ENCODE measurements around the gene TSHR.
"Not testable (repeated sequence)": the region's sequence is repeated elsewhere in the genome, so short reads cannot be mapped to it uniquely, and the experiment has no call there.

Gene TSHR

GRCh38 chr14:81068176-81068782, 112.9 kb downstream of the TSHR start:
- DNase-seq (ENCODE audit: low spot score): no peak

GRCh38 chr14:81070511-81070910, 115.1 kb downstream of the TSHR start:
- no peak for DNase-seq (ENCODE audit: low spot score)

DNA sequence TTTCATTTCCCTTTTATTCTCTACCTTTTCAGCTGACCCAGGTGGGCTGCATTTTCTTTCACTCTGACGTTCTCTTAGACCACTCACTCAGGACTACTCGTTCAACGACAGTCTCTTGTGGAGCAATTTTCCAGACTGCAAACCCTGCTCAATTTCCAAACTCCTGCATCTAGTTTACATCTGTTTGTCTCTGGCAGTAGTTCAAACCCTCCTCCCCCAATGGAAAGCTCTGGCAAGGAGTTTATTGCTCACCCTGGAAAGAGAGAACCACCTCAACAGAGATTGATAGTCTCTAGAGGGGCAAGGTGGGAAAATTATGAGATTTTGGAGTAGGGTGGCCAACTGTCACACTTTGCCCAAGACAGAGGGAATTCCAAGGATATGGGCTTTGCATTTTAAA, 130.2 kb downstream of the TSHR start:
- no peak for DNase-seq (ENCODE audit: low spot score)

DNA sequence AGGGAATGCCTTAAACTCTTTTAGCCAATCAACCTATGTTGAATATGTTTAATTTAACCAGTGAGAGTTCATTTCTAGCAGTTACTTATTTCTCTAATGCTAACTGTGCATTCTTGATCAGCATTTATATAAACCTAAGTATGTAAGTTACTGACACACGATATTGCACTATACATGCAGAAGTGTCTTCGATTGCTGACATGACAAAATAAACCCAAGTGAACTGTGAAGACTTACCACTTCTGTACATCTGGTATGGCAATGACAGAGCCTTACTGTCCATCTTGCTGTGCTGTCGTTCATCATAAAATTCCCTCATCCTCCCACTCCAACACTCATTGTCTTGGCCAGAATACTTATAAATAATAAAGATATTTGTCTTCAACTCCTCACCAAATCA, 131.8 kb downstream of the TSHR start:
- no peak for DNase-seq (ENCODE audit: low spot score)

- no peak for DNase-seq (ENCODE audit: low spot score)
These were observed 135.7 kb downstream of the TSHR start for GRCh38 chr14:81091139-81091538.

GRCh38 chr14:81091660-81092059, 136.2 kb downstream of the TSHR start:
- no peak for DNase-seq (ENCODE audit: low spot score)

DNA sequence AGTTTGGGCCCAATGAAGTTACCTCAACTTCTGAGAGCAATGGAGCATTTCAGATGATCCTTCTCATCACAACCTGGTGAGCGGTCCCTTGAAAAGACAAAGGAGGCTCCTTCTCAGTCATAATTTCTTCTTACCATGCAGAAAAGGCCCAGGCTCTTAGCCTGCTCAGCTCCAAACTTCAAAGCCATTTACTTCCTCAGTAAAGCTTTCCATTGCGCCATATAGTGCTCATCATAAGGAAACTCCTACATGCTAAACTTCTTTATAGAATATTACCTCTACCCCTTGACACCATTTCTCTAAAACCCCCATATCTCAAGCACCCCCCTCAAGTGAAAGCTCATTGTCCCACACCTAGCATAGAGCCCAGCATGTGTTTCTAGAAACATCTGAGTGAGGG, 138.2 kb downstream of the TSHR start:
- no peak for DNase-seq (ENCODE audit: low spot score)

DNA sequence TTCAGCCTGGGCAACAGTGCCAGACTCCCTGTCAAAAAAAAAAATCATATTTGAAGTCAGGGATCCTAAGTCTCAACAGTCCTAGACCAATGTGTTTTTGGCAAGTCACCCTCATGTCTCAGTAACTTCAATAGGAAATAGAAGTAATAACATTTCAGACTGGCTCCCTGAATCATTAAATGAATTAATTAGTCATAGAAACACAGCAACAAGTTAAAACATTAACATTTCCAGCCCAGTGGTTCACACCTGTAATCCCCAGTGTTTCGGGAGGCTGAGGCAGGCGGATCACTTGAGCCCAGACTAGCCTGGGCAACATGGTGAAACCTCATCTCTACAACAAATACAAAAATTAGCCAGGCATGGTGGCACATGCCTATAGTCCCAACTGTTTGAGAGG, 140.1 kb downstream of the TSHR start:
- no peak for DNase-seq (ENCODE audit: low spot score)

DNA sequence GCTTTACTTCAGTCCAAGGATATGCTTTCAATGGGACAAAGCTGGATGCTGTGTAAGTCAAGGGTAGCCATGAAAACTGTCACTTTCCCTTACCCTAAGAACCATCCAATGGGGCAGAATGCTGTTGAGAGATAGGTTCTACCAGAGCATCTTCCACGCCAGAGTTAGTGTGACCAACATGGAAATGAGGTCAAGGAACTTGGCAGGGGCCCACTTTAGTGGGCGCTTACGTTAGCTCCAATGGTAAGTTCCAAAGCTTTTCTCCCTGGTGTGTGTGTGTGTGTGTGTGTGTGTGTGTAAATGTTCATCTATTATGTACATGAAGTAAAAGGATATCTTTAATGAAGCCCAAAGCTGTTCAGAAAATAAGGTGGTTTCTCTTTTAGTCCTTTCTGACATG, 141.2 kb downstream of the TSHR start:
- DNase-seq (ENCODE audit: low spot score): no peak

DNA sequence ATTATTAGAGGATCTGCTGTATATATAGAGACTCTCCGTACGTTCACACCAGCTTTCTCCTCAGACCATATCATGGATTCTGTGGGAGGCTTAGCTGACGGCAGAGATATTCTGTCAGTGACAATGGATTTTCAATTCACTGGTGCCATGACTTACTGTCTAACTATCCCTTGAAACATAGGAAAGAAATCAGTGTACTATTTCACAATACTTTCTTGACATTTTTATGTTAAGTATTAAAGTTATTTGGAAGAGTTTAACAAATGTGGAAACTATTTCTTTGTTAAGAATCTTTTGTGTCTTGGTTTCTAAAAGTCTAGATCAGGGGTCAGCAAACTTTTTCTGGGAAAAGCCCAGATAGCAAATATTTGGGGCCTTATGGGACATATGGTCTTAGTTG, 146.8 kb downstream of the TSHR start:
- DNase-seq (ENCODE audit: low spot score): no peak

DNA sequence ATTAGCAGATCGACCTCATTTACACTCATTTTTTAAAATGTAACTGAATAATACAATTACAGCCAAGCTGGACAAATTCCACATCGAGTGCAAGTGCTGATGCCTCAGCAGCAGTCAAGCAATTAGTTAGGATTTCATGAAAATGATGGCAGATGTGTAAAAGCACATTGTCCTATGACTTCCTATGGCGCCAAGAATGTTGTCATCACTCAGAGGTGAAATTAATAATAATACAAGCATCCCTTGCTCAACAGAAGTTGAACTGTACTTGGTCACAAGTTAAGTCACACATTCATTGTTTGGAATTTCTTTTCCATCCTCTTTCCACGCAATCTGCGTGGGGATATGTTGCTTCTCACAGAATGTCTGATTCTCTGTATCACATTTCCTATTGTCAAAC, 148.0 kb downstream of the TSHR start:
- DNase-seq (ENCODE audit: low spot score): no peak

DNA sequence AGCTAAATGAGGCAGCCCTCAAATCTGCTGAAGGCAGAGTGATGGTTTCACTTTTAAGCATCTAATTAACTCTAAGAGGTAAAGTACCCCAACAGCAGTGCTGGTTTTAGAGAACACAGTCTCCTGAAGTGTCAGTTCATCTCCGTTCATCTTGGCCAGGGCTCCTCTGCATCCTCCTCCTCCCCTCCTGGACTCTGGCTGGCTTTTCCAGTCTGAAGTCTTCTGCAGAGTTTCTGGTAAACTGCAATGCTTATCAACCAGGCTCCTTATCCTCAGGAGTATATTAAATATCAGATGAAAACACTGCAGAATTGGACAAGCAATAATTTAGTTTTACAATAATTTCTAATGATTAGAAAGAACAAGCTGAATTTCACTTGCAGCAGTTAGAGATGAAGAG, 150.0 kb downstream of the TSHR start:
- DNase-seq (ENCODE audit: low spot score): no peak

DNA sequence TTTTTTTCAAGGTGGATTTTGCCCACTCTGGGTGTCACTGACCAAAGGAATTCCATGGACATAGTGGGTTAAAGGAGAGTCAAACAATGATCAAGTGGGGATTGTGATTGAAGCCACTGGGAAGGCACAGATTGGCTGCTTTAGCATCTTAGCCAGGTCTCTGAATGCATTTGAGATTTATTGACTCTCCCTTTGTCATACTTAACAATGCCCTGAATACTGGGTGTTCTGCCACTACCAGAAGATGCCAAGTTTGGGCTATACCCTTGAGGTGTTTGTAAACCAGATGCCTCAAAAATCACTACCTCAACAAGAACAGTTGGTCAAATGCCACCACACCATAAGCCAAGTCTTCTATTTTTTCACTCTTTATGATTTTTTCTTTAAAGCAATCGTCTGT, 150.5 kb downstream of the TSHR start:
- no peak for DNase-seq (ENCODE audit: low spot score)

DNA sequence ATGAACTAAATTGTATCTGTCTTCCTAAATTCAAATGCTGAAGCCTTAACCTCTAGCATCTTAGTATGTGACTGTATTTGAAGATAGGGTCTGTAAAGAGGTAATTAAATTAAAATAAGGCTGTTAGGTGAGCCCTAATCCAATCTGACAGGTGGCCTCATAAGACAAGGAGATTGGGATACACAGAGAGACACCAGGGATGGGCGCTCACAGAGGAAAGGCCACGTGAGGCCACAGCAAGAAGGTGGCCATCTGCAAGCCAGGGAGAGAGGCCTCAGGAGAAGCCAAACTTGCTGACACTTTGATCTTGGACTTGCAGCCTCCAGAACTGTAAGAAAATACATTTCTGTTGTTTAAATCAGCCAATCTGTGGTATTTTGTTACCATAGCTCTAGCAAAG, 154.8 kb downstream of the TSHR start:
- no peak for DNase-seq (ENCODE audit: low spot score)

DNA sequence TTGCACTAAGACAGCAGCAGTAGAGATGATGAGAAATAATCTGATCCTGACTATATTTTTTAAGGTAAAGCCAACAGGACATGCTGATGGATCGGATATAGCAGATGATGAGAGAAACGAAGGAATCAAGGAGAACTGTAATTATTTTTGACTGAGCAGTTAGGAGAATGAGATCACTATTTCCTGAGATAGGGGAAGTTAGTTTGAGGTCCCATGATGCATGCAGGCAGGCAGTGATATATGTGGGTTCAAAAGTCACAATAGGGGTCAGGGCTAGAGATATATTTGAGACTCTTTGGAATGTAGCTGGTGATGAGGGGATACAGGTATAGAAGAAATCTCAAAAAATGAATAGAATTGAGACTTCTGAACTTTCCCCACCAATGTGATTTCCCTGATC, 157.8 kb downstream of the TSHR start:
- DNase-seq (ENCODE audit: low spot score): no peak

- not testable (repeated sequence) for DNase-seq (ENCODE audit: low spot score)
These were observed 158.8 kb downstream of the TSHR start for GRCh38 chr14:81113945-81114820.

DNA sequence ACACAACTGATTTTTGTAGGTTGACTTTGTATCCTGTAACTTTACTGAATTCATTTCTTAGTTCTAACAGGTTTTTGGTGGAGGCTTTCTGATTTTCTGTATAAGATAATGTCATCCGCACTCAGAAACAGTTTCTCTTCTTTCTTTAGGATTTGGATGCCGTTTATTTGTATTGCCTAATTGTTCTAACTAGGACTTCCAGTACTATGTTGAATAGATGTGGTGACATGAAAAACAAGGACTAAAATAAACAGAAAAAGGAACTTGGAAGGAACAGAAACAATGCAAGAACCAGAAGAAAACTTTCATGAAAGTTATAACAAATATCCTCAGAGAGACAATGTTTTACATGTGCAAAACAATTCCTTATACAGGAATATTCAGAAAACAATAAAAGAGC, 165.1 kb downstream of the TSHR start:
- DNase-seq (ENCODE audit: low spot score): peak; percentile 16

DNA sequence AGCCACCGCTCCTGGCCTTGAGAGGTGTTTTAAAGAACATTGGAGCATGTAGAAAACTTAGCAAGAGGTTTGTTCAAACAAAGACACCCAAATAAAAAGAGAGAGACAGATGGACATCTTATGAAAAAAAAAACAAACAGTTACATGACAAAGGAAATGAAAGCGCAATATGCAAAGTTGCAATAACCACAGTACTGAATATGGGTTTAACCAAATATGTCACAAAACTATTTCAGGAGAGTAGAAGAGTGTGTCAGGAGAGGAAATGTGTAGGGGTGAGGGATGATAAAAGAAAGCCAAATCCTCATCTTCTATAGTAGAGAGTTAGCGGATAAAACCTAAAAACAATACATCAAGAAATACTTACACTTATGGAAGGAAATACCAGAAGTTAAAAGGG, 166.9 kb downstream of the TSHR start:
- no peak for DNase-seq (ENCODE audit: low spot score)

- DNase-seq (ENCODE audit: low spot score): no peak
These were observed 168.4 kb downstream of the TSHR start for GRCh38 chr14:81123811-81124210.

DNA sequence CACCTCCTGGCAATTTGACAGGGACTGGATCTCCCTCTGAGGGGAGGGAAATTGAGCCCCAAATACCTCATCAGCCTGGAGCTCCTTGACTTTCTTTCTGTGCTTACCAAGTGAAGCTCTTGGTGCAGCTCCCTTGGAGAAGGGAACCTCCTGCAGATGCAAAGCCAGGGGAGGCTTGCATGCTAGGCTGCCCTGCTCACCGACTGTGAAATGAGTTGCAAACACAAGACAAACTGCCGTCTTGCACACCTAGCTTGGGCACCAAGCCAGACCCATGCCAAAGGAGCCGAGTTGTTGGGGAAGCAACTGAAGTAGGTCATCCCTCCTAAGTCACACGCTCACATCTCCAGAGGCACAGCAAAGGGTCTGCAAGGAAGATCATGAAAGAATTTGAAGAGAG, 170.1 kb downstream of the TSHR start:
- no peak for DNase-seq (ENCODE audit: low spot score)

DNA sequence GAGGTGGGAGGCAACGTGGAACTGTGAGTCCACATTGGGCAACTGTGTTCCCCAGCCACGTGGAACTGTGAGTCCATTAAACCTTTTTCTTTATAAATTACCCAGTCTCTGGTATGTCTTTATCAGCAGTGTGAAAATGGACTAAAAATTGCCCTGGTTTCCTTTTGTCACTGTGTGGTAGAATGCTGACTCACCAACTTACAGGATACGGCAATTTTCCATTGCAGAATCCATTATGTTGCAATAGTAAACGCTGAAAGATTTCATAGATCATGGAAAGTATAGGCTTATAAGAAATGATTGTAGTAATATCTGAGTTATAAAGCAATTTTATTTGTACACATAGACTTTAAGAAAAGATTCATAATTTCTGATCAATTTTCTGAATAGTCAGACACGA, 172.4 kb downstream of the TSHR start:
- no peak for DNase-seq (ENCODE audit: low spot score)

DNA sequence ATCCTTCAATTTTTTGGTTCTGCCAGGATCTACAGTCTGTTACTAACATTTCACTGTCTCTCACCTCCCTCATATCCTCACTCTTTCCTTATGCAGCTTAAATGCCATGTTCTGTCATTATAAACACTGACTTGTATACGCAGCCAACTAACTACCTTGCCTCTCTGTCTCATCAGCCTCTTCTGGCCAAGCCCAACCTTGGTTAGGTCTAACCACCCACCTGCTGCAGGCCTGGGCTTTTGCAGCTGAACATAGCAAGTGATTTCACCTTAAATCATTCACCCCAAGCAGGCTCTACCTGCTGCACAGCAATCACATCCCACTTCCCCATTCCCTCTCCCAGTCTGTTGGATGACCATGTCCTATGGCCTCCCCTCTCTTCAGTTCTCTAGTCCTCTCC, 173.8 kb downstream of the TSHR start:
- no peak for DNase-seq (ENCODE audit: low spot score)

DNA sequence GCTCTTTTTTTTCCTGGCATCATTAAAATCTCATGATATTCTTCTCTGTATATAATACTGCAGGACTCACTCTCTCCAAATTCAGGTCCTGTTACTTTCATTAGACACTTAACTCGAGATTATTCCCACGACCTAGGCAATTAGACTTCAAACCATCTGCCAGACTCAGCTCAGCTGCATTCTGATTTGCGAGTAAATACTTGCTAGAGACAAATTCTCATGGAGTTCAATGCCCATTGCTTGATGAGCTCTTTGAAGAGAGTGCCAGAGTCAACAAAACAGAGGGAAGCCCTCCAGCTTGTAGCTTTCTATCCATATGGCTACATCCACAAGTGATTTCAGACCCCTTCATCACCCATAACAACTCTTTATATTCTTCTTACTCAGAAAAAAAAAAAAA, 177.0 kb downstream of the TSHR start:
- DNase-seq (ENCODE audit: low spot score): no peak

DNA sequence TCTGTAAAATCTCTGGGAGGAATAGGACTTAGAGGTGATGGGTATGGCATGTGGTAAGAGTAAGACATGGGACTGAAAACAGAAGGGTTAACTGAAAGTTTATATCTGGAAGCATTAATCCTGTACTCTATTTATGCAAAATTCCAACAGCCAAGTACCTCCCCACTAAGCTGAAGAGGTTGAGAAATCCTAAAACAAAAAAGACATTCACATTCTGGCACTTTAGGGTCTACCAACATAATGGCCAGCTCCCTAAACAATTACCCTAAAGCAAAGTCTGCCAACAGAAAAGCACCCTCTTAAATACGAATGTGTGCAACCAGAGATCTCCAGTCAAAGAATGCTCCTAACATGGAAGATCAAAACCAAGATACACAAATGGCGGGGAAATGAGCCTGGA, 178.0 kb downstream of the TSHR start:
- no peak for DNase-seq (ENCODE audit: low spot score)

Measured in pons (tissue), 1 donor.